Activated CD4-positive, alpha-beta T cell treated with anti-CD3 and anti-CD28 coated beads, Interleukin-2, Interleukin-4, amounts not matched to agents 100 ng/mL and 50 ng/mL, durations not matched to agents 16 hours and 8 hours (primary cell): ENCODE results near the gene TRIM50.
A peak's percentile ranks its signal among the peaks of the same experiment; 100 is the strongest.
"Not testable (repeated sequence)": the region's sequence is repeated elsewhere in the genome, so short reads cannot be mapped to it uniquely, and the experiment has no call there.

ENCODE experiments used
- DNase-seq: peaks from one replicate; pipeline ENCODE4 v3.0.0-alpha.2; 2020; ENCODE audit warnings: low spot score

TRIM50 gene

GRCh38 chr7:73314271-73314670 is 13.6 kb downstream of the TRIM50 start:
- no peak for DNase-seq

DNA sequence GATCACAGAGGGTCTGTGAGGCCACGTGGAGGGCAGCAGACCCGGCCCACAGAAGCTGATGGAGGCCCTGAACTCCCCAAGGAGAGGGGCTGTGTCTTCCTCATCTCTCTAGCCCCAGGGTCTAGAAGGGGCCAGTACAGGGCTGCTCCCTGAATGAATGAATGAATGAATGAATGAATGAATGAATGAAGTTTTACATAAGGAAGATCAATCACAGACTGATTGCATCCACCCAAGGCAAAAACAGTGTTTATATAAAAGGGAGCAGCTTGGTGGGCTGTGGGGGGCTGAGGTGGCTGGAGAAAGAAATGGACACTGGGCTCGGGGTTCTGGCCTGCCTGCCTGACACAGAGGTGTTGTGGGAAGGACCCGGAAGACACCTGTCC is 14.4 kb downstream of the TRIM50 start:
- no peak for DNase-seq

DNA sequence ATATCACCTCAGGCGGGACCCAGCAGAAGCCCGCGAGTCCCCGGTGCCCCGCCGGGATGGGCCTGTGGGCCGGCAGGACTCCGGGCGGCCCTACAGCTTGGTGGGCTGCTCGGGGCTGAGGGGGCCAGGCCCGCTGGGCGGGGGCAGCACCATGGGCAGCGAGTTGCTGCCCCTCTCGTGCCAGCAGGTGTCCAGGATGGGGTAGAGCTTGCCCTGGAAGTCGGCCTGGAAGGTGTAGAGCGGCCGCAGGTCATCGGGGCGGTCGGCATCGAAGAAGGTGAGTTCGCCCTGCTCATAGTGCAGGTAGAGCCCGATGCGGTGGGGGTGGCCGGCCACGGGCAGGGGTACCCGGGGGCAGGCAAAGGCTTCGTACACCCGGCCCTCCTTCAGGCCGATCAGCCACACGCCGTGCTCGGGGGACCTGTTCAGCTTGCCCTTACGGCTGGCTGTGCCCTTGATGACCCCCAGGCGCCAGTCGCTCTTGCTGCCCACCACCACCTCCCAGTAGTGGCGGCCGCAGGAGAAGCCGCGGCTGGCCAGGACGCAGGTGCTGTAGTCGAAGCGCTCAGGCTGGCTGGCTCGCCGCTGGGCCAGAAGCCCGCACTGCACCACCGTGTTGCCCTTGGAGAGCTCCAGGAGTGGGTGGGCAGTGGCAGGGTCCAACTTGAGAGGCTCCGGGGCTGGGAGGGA is 14.9 kb downstream of the TRIM50 start:
- no peak for DNase-seq

GRCh38 chr7:73311421-73311820 is 16.5 kb downstream of the TRIM50 start:
- DNase-seq, result not testable (repeated sequence)

DNA sequence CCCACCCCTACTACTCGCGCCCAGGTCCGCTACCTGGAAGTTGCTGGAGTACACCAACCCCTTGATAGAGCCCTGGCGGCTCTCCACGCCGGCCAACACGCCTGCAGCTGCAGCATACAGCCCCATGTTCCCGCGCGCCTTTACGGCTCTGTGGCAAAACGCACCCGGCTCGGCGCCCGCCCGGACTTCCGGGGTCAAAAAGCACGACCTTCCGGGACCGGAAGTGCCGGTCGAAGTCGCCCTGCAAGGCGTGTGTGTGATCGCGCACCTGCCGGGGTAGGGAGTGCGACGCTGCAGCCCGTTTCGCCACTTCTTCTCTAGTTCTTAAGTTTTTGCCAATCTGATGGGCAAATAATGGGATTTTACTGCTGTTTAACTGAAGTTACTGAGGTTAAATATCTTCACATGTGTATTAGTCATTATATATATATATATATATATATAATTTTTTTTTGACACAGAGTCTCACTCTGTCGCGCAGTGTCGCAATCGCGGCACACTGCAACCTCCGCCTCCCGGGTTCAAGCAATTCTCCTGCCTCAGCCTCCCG is 19.1 kb downstream of the TRIM50 start, which contains the start of gene NSUN5:
NSUN5 (minus strand) TSS at position 162 of the 550 bp plus-strand sequence; CDS start at position 126, 36 bp downstream.
- DNase-seq, result peak; percentile 94

- no peak for DNase-seq
Measured at GRCh38 chr7:73308074-73308664, 19.7 kb downstream of the TRIM50 start.

DNA sequence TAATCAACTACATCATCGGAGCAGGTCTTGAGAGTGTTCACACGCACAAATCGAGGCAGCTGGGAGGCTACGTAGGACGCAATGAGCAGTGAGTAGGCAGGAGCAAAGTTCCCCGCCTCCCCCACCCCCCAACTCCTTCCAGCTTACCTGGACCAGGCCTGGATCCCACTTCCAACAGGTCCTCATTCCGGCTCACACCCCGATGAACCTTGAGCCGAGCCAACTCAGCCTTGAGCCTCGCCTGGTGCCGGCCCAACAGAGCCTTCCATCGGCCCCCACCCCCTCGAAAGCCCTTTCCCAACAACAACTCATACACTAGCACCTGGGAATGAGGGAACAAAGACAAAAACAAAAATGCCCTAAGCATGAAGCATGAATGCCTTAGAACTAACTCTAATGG is 20.4 kb downstream of the TRIM50 start:
- no peak for DNase-seq

GRCh38 chr7:73304612-73305387 is 23.1 kb downstream of the TRIM50 start:
- not testable (repeated sequence) for DNase-seq

DNA sequence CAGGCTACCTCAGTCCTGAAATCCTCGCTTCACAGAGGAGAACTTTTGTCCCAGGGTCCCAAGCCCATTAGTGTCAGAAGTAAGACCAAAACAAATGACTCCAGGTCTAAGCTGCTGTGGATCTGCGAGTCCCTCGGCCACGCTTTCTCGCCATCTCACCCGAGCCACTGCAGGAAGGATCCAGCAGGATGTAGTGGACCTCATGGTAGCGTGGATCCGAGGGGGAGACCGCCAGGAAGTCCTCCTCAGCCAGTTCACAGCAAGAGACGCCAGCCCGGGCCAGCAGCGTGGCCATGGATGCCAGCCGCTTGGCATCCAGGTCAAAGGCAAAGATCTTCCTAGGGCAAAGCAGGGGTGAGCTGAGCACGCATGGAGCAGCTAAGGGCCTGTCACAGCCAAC is 23.8 kb downstream of the TRIM50 start:
- DNase-seq, result no peak

- no peak for DNase-seq
Measured at GRCh38 chr7:73303546-73303945, 24.3 kb downstream of the TRIM50 start.

DNA sequence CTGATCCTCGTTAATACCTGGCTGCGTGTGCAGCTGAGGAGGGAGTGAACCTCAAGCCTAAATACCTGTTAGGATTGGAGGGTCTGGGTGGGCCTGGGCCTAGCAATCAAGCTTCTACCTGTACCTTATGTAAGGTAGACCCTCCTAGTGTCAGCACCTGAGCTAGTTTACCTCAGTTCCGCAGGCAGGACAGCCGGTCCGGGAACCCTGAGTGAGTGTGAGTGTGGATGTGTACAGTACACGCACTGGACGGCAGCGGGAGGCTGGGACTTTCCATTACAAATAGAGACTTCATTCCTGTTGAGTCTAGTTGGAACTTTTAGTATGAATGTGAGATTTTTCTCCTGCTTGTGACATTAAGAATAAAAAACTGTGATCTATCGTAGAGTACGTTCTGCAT is 25.0 kb downstream of the TRIM50 start:
- DNase-seq, result not testable (repeated sequence)

DNA sequence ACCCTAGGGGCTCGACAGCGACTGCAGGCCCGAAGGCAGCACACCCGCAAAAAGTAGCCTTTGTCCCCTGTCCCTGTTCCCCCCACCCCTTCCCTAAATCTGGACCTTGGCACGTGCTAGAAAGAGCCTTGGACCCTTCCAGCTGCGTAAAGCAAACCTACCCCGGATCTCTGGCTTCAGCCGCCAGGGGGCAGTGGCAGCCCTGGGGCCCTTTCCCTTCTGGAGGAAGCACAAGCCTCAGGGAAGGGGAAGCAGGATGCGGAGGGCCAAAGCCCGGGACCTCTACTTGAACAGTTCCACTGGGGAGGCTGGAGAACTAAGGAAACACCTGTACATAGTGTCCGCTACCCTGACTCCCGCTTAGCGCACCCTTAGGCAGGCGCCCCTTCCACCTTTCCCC is 26.8 kb downstream of the TRIM50 start:
- DNase-seq, result not testable (repeated sequence)

DNA sequence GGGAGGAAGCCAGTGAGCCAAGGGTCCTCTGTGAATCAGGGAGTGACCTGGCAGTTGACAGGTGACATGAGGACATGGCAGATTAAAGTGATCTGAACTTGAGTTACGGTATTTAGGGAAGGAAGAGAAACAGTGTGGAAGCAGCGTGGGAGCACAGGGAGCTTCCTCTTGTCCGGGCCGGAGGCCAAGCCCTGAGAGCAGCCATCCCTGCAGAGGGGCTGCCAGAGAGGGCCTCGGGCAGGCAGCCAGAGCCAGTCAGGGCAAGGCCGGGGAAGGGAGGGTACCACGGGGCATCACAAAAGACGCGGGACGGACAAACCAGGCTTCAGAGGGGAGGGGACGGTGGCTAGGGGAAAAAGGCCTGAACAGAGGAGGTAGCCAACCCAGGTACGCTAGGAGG is 28.1 kb downstream of the TRIM50 start:
- not testable (repeated sequence) for DNase-seq

DNA sequence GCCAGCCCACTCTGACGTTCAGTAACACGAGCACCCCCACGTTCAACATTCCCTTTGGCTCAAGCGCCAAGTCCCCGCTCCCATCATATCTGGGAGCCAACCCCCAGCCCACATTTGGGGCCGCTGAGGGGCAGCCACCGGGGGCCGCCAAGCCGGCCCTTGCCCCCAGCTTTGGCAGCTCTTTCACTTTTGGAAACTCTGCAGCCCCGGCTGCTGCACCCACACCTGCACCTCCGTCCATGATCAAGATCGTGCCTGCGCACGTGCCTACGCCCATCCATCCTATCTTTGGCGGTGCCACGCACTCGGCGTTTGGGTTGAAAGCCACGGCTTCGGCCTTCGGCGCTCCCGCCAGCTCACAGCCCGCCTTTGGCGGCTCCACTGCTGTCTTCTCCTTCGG is 30.2 kb downstream of the TRIM50 start:
- not testable (repeated sequence) for DNase-seq

DNA sequence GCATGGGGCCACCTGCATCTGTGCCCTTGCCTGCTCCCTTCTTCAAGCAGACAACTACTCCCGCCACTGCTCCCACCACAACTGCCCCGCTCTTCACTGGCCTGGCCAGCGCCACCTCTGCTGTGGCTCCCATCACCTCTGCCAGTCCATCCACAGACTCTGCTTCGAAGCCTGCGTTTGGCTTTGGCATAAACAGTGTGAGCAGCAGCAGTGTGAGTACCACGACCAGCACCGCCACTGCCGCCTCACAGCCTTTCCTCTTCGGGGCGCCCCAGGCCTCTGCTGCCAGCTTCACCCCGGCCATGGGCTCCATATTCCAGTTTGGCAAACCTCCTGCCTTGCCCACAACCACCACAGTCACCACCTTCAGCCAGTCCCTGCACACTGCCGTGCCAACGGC is 30.6 kb downstream of the TRIM50 start:
- not testable (repeated sequence) for DNase-seq

DNA sequence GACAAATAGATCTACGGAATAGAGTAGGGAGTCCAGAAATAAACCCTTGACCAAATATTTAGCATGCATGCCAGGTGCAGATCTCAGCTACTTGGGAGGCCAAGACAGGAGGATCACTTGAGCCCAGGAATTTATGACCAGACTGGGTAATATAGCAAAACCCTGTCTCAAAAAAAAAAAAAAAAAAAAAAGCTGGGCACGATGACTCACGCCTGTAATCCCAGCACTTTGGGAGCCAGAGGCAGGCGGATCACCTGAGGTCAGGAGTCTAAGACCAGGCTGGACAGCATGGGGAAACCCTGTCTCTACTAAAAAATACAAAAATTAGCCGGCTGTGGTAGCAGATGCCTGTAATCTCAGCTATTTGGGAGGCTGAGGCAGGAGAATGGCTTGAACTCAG is 50.7 kb downstream of the TRIM50 start:
- DNase-seq, result not testable (repeated sequence)

- DNase-seq, result not testable (repeated sequence)
Measured at GRCh38 chr7:73267813-73268212, 60.1 kb downstream of the TRIM50 start.

- not testable (repeated sequence) for DNase-seq
Measured at GRCh38 chr7:73266719-73267368, 61.0 kb downstream of the TRIM50 start.
